Esophagus squamous epithelium (tissue), 5 donors: Measurements from ENCODE around the gene DEUP1. TPM values are rescaled to one million over a fixed set of nuclear protein-coding genes. Genes with fewer than 3 reads are reported as not detected.
A peak's percentile ranks its signal among the peaks of the same experiment; 100 is the strongest.

Experiments
- DNase-seq: peaks from one replicate; lab custom pipeline; 2025; lab: John Stamatoyannopoulos, UW
- H3K27ac ChIP-seq, 4 donors: fragments of 200-600 bp; sonication (generic); one replicate each; pipeline ENCODE4 v1.5.1; 2016 to 2019; ENCODE audit warnings: mild to moderate bottlenecking in 1 of 4
- H3K27me3 ChIP-seq, 4 donors: fragments of 200-600 bp; sonication (generic); 1 replicate in 3 of 4; 2 replicates in 1 of 4; pipeline versions ENCODE4 v1.5.1 to v1.6.0; 2017 to 2021; ENCODE audit warnings: antibody characterized with exemption in 1 of 4
- H3K36me3 ChIP-seq, 3 donors: fragments of 200-600 bp; sonication (generic); one replicate each; pipeline ENCODE4 v1.5.1; 2016 to 2019
- H3K4me1 ChIP-seq, 3 donors: fragments of 200-600 bp; sonication (generic); one replicate each; pipeline ENCODE4 v1.5.1; 2017 to 2019
- H3K4me3 ChIP-seq, 4 donors: fragments of 200-600 bp; sonication (generic); 1 replicate in 3 of 4; 2 replicates in 1 of 4; pipeline ENCODE4 v1.5.1; 2016 to 2019; ENCODE audit warnings: mild to moderate bottlenecking in 2 of 4, moderate library complexity in 1 of 4
- H3K9me3 ChIP-seq, 3 donors: fragments of 200-600 bp; sonication (generic); one replicate each; pipeline ENCODE4 v1.5.1; 2016 to 2019
- POLR2A ChIP-seq, 4 donors: fragments of 450-650 bp; IDR thresholded peaks; one replicate each; pipeline ENCODE4 v1.6.1; 2017; ENCODE audit warnings: antibody characterized with exemption in 4 of 4, mild to moderate bottlenecking in 4 of 4, moderate library complexity in 3 of 4
- WGBS, 2 donors: methylation state at CpG; one replicate each; pipeline ENCODE4 v1.1.5; 2018; 5-methylcytosine and 5-hydroxymethylcytosine counted together
- intact Hi-C: fragments of 100-400 bp; cut with DNase I; formaldehyde crosslinking; loops from one replicate; pipeline ENCODE4 v1.15.0; 2022
- total RNA-seq, 4 donors: library from RNA; depleted of rRNA; stranded (reverse); fragments of >200 nt; gene quantifications; one replicate each; pipeline ENCODE4 v1.1.0, GENCODE V29; 2016
- TF ChIP-seq, protein P1 (sequence below), 6 experiments: fragments of 450-650 bp in 4 of 6; fragments of 200-600 bp in 2 of 6; sonication (generic) in 2 of 6; IDR thresholded peaks; one replicate each; pipeline ENCODE4 v1.5.1; 2016 to 2019; ENCODE audit warnings: antibody characterized with exemption in 6 of 6, mild to moderate bottlenecking in 4 of 6, moderate library complexity in 4 of 6
- donor health status: DM: yes; HTN: yes; CAD: no.

Gene DEUP1
- total RNA-seq, 4 donors from 2014 or later: not detected

DNA sequence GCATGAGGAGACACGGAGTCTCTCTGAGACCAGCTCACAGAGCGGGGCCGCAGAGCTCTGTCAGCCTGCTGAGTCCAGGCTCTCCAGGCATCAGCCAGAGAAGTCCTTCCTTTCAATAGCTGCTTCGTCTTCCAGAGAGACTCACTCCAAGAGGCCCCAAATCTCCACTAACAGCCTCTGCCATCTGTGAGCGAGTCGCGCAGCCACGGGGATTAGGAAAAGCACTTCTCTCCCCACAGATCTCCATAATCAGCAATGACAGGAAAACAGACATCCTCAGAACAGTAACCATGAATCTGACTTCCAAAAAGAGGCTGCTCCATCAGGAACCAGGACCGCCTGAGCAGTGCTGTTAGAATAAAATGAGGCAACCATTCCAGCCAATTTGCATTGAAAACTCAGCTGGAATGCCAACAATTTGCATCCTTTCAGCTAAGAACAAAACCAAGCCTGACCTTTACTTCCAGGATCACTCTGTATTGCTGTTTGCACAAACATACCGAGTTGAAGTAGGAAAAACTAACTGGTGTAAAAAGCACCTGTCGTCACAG is 147.2 kb downstream of the DEUP1 start:
- Histone ChIP-seq H3K27ac (no peak overlapping the region), H3K36me3 (peaks cover 0 to 10% (median 0%) of the 10 kb centered on the region in 3 donors), H3K9me3 (no peaks in the 10 kb centered on the region), H3K4me1 (peaks cover 0 to 30% (median 10%) of the 10 kb centered on the region in 3 donors), H3K27me3 (no peaks in the 10 kb centered on the region), H3K4me3 (no peak overlapping the region)
- no peak for TF ChIP-seq POLR2A (IDR thresholded peaks at IDR 0.05)
- TF ChIP-seq, protein P1, sequence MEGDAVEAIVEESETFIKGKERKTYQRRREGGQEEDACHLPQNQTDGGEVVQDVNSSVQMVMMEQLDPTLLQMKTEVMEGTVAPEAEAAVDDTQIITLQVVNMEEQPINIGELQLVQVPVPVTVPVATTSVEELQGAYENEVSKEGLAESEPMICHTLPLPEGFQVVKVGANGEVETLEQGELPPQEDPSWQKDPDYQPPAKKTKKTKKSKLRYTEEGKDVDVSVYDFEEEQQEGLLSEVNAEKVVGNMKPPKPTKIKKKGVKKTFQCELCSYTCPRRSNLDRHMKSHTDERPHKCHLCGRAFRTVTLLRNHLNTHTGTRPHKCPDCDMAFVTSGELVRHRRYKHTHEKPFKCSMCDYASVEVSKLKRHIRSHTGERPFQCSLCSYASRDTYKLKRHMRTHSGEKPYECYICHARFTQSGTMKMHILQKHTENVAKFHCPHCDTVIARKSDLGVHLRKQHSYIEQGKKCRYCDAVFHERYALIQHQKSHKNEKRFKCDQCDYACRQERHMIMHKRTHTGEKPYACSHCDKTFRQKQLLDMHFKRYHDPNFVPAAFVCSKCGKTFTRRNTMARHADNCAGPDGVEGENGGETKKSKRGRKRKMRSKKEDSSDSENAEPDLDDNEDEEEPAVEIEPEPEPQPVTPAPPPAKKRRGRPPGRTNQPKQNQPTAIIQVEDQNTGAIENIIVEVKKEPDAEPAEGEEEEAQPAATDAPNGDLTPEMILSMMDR (IDR thresholded peaks at IDR 0.05): no peak
- intact Hi-C loops: no loop called here
- WGBS, 2 donors: 86 to 87% methylated on average over 4 to 10 of the region's 11 CpGs
- DNase-seq: no peak

DNA sequence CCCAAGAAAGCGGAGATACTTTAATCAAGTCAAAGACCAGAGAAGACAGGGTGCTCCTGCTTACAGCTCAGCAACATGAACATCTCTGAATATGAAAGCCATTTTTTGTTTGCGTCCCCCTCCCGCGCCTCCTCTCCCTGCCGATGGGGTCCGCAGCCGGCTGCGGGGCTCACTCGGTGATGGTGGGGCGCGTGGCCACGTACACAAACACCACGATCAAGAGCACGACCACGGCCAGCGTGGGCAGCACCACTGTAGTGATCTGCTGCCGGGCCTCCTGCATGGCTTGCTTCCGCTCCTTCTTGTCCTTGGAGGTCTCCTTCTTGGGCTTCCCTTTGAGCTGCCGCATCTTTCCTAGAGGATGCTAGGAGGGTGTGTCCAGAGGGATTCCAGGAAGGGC is 148.3 kb downstream of the DEUP1 start:
- DNase-seq: no peak
- intact Hi-C loops: no loop called here
- H3K4me3 ChIP-seq: no peak overlapping the region

DNA sequence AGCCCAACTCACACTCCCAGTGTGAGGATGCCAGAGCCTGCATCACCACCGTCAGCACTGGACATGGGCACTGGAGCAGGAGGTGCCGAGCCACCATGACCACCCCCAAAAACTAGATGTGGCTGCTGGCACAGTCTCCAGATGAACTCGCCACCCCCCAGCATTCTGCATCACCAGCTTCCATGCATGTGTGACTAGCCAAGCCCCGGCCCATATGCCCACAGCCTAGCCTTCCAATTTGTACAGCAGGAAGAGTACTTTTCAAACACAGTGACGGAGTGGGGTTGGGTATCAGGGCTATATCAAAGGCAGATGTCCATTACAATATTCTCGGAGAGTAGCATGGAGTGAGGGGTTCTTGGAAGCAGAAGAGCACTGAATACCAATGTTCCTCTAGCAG is 149.7 kb downstream of the DEUP1 start:
- TF ChIP-seq, protein P1 (IDR thresholded peaks at IDR 0.05): no peak
- TF ChIP-seq POLR2A (IDR thresholded peaks at IDR 0.05): no peak
- Histone ChIP-seq H3K9me3 (no peaks in the 10 kb centered on the region), H3K27me3 (no peaks in the 10 kb centered on the region), H3K27ac (no peak overlapping the region), H3K36me3 (peaks cover 0 to 10% (median 0%) of the 10 kb centered on the region in 3 donors), H3K4me1 (peaks cover 0 to 37% (median 10%) of the 10 kb centered on the region in 3 donors), H3K4me3 (no peak overlapping the region)
- intact Hi-C loops: no loop called here
- WGBS, 2 donors: 94 to 98% methylated on average over 6 of the region's 6 CpGs
- DNase-seq: no peak

More for the DNA sequence above, 148.3 kb downstream of the DEUP1 start:
- H3K36me3 ChIP-seq: peaks cover 0 to 10% (median 0%) of the 10 kb centered on the region in 3 donors
- no peaks in the 10 kb centered on the region for H3K9me3 ChIP-seq
- whole genome bisulfite sequencing, 2 donors: 100% methylated on average over 1 to 7 of the region's 19 CpGs
- peaks cover 0 to 30% (median 10%) of the 10 kb centered on the region in 3 donors for H3K4me1 ChIP-seq
- no peaks in the 10 kb centered on the region for H3K27me3 ChIP-seq
- TF ChIP-seq POLR2A (IDR thresholded peaks at IDR 0.05): no peak
- TF ChIP-seq, protein P1 (IDR thresholded peaks at IDR 0.05): no peak
- no peak overlapping the region for H3K27ac ChIP-seq

DNA sequence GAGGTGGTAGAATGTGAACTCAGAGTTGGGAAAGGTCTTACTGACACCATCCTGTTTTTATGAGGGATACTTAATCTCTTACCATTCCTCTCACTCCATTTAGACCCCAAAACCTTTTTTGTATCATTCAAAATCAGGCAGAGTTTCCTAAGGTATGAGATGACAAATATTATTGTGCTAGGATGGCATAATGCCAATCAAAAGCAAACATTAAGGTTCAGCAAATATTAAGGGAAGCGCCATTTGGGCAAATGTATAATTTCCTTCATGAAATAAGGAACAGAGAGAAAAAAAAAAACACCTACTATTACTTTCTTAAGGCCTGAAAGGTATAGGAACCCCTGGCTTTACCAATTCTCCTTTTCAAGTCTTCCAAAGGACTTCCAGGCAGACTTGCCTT is 150.2 kb downstream of the DEUP1 start:
- peak overlapping the region in 1 of 4 donors; percentile 67 for H3K27ac ChIP-seq
- WGBS, 2 donors: 38 to 69% methylated on average over 1 of the region's 1 CpG
- intact Hi-C loops: no loop called here

DNA sequence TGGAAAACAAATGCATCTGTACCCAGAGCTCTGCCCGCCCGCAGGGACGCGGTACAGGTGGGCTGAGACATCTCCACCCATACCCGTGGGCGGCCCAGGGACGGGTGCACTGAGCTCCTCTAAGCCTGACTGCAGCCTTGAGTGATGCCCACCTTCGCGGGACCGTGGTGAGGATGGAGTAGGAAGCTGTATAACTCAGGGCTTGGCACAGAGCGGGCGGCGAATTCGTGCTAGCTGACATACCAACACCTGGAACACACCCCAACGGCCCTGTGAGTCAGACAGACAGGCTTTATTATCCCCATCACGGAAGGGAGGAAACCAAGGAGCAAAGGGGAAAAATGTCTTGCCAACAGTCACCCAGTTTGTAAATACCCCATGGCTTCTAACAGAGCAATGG is 150.7 kb downstream of the DEUP1 start:
- whole genome bisulfite sequencing, 2 donors: 44 to 47% methylated on average over 10 to 11 of the region's 16 CpGs
- peaks cover 0 to 10% (median 0%) of the 10 kb centered on the region in 3 donors for H3K36me3 ChIP-seq
- H3K27ac ChIP-seq: peak overlapping the region in 3 of 4 donors; percentile 30 to 67 (median 51)
- intact Hi-C loops: no loop called here
- peak overlapping the region in 1 of 4 donors; percentile 22 for H3K4me3 ChIP-seq
- peaks cover 0 to 38% (median 10%) of the 10 kb centered on the region in 3 donors for H3K4me1 ChIP-seq
- no peak for TF ChIP-seq POLR2A (IDR thresholded peaks at IDR 0.05)
- TF ChIP-seq, protein P1 (IDR thresholded peaks at IDR 0.05): no peak
- no peaks in the 10 kb centered on the region for H3K27me3 ChIP-seq
- no peak for DNase-seq
- no peaks in the 10 kb centered on the region for H3K9me3 ChIP-seq

More for the DNA sequence above, 150.2 kb downstream of the DEUP1 start:
- Histone ChIP-seq H3K9me3 (no peaks in the 10 kb centered on the region), H3K36me3 (peaks cover 0 to 10% (median 0%) of the 10 kb centered on the region in 3 donors), H3K27me3 (no peaks in the 10 kb centered on the region), H3K4me3 (no peak overlapping the region), H3K4me1 (peaks cover 0 to 38% (median 10%) of the 10 kb centered on the region in 3 donors)
- no peak for DNase-seq
- TF ChIP-seq, protein P1 (IDR thresholded peaks at IDR 0.05): no peak
- TF ChIP-seq POLR2A (IDR thresholded peaks at IDR 0.05): no peak
